ENCODE data around the gene HDAC6. TPM values are rescaled to one million over a fixed set of nuclear protein-coding genes. Genes with fewer than 3 reads are reported as not detected.
"Not testable (repeated sequence)": the region's sequence is repeated elsewhere in the genome, so short reads cannot be mapped to it uniquely, and the experiment has no call there.

HDAC6 gene
- total and polyA plus RNA-seq, 7 donors: 21.8 to 47.1 (median 31.8) TPM

DNA sequence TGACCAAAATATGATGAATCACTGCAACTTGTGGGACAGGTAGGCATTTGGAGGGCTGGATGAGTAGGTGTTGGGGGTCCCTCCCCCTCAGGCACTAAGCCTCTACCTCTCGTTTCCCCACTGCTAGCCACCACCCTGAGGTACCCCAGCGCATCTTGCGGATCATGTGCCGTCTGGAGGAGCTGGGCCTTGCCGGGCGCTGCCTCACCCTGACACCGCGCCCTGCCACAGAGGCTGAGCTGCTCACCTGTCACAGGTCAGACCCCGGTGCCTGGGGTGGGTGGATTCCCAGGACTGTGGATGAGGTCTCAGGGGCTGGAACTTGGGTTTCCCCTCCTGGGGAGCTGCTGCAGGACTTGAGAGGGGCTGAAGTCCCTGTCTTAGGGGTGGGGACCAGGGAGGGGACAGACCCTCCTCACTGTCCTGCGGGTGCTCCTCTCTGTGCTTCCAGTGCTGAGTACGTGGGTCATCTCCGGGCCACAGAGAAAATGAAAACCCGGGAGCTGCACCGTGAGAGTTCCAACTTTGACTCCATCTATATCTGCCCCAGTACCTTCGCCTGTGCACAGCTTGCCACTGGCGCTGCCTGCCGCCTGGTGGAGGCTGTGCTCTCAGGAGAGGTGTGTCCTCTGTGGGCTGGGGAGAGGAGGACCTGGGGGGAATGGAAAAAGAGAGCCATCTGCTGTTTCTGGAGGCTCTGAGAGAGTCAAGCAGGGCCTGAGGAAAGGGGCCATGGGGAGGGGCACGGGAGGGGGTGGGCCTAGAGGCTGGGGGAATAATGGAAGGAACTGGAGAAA is 14.3 kb downstream of the HDAC6 start:
- H3K4me1 ChIP-seq: no peaks in the 10 kb centered on the region
- peaks cover 0 to 58% of the 10 kb centered on the region in 2 donors for H3K36me3 ChIP-seq (ENCODE audit: insufficient read depth in 1 of 2, low read depth in 1 of 2)
- TF ChIP-seq, protein P1, sequence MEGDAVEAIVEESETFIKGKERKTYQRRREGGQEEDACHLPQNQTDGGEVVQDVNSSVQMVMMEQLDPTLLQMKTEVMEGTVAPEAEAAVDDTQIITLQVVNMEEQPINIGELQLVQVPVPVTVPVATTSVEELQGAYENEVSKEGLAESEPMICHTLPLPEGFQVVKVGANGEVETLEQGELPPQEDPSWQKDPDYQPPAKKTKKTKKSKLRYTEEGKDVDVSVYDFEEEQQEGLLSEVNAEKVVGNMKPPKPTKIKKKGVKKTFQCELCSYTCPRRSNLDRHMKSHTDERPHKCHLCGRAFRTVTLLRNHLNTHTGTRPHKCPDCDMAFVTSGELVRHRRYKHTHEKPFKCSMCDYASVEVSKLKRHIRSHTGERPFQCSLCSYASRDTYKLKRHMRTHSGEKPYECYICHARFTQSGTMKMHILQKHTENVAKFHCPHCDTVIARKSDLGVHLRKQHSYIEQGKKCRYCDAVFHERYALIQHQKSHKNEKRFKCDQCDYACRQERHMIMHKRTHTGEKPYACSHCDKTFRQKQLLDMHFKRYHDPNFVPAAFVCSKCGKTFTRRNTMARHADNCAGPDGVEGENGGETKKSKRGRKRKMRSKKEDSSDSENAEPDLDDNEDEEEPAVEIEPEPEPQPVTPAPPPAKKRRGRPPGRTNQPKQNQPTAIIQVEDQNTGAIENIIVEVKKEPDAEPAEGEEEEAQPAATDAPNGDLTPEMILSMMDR (IDR thresholded peaks at IDR 0.05): no peak
- intact Hi-C loops (cut with DNase I): no loop called here
- no peaks in the 10 kb centered on the region for H3K9me3 ChIP-seq
- no peak overlapping the region for H3K4me3 ChIP-seq
- DNase-seq: no peak
- peaks cover 0 to 3% (median 0%) of the 10 kb centered on the region in 3 donors for H3K27me3 ChIP-seq (ENCODE audit: insufficient read depth in 3 of 3, low read length in 2 of 3)
- WGBS, 3 donors: 91 to 96% (median 93%) methylated on average over 17 to 18 of the region's 18 CpGs
- no peak for ATAC-seq
- no peak overlapping the region for H3K27ac ChIP-seq

DNA sequence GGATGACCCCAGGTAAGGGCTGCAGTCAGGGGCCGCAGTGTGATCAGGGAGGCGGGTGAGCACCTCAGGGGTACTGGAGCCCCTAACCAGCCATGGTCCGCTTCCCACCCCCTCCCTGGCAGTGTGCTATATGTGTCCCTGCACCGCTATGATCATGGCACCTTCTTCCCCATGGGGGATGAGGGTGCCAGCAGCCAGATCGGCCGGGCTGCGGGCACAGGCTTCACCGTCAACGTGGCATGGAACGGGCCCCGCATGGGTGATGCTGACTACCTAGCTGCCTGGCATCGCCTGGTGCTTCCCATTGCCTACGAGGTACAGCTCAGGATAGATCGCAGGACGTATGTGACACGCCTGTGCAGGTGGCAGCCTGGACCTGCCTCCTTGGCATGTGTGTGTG is 16.2 kb downstream of the HDAC6 start:
- DNase-seq: no peak
- WGBS, 3 donors: 91 to 98% (median 93%) methylated on average over 13 to 16 of the region's 16 CpGs
- Histone ChIP-seq H3K4me1 (no peaks in the 10 kb centered on the region), H3K4me3 (no peak overlapping the region), H3K27me3 (ENCODE audit: insufficient read depth in 3 of 3, low read length in 2 of 3) (no peaks in the 10 kb centered on the region), H3K36me3 (ENCODE audit: insufficient read depth in 1 of 2, low read depth in 1 of 2) (peaks cover 0 to 63% of the 10 kb centered on the region in 2 donors), H3K27ac (no peak overlapping the region), H3K9me3 (no peaks in the 10 kb centered on the region)
- TF ChIP-seq, protein P1 (IDR thresholded peaks at IDR 0.05): no peak
- intact Hi-C loops (cut with DNase I): no loop called here
- ATAC-seq: no peak

DNA sequence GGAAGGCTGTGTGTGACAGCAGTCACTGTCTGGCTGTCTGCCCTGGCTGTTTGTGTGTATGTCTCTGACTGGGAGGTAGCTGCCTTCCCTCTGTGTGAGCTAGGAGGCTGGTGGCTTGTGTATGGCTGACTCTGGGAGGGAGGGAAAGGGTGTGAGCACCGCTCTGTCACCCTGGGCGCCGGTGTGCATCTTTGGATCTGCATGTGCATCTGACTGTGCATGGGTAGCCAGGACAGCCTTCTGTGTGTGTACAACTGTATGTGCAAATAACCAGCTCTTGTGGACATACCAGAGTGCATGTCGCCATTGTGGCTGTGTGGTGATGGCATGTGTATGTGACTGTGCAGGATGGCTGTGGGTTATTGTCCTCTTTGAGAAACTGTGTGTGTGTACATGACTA is 17.0 kb downstream of the HDAC6 start:
- intact Hi-C loops (cut with DNase I): no loop called here
- peaks cover 0 to 68% of the 10 kb centered on the region in 2 donors for H3K36me3 ChIP-seq (ENCODE audit: insufficient read depth in 1 of 2, low read depth in 1 of 2)
- 69 to 96% (median 85%) methylated on average over 4 of the region's 4 CpGs for WGBS, 3 donors
- no peaks in the 10 kb centered on the region for H3K27me3 ChIP-seq (ENCODE audit: insufficient read depth in 3 of 3, low read length in 2 of 3)
- H3K27ac ChIP-seq: no peak overlapping the region
- no peaks in the 10 kb centered on the region for H3K4me1 ChIP-seq
- no peak overlapping the region for H3K4me3 ChIP-seq
- DNase-seq (no peak), ATAC-seq (no peak)
- no peaks in the 10 kb centered on the region for H3K9me3 ChIP-seq
- TF ChIP-seq, protein P1 (IDR thresholded peaks at IDR 0.05): no peak

DNA sequence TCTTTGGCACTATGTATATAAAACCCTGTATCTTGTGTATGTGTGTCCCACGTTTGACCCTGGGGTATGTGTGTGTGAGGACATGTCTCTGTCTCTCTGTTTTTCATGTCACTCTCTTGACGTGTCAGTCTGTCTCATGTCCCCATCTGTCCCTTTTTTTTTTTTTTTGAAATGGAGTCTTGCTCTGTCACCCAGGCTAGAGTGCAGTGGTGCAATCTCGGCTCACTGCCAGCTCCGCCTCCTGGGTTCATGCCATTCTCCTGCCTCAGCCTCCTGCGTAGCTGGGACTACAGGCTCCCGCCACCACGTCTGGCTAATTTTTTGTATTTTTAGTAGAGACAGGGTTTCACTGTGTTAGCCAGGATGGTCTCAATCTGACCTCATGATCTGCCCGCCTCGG is 17.5 kb downstream of the HDAC6 start:
- intact Hi-C loops (cut with DNase I); H3K4me1 ChIP-seq; DNase-seq; H3K4me3 ChIP-seq; H3K27me3 ChIP-seq (ENCODE audit: insufficient read depth in 3 of 3, low read length in 2 of 3); H3K27ac ChIP-seq; H3K9me3 ChIP-seq; ATAC-seq: not testable (repeated sequence)
- peaks cover 0 to 72% of the 10 kb centered on the region in 2 donors for H3K36me3 ChIP-seq (ENCODE audit: insufficient read depth in 1 of 2, low read depth in 1 of 2)
- 71 to 76% (median 75%) methylated on average over 9 of the region's 9 CpGs for WGBS, 3 donors

DNA sequence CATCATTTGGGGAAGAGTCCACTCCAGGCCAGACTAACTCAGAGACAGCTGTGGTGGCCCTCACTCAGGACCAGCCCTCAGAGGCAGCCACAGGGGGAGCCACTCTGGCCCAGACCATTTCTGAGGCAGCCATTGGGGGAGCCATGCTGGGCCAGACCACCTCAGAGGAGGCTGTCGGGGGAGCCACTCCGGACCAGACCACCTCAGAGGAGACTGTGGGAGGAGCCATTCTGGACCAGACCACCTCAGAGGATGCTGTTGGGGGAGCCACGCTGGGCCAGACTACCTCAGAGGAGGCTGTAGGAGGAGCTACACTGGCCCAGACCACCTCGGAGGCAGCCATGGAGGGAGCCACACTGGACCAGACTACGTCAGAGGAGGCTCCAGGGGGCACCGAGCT is 21.2 kb downstream of the HDAC6 start:
- no peak overlapping the region for H3K27ac ChIP-seq
- H3K9me3 ChIP-seq: no peaks in the 10 kb centered on the region
- intact Hi-C loops (cut with DNase I): no loop called here
- no peak for ATAC-seq
- peaks cover 0 to 53% of the 10 kb centered on the region in 2 donors for H3K36me3 ChIP-seq (ENCODE audit: insufficient read depth in 1 of 2, low read depth in 1 of 2)
- H3K4me3 ChIP-seq: no peak overlapping the region
- DNase-seq: no peak
- 67 to 88% (median 69%) methylated on average over 4 to 6 of the region's 6 CpGs for WGBS, 3 donors
- no peaks in the 10 kb centered on the region for H3K4me1 ChIP-seq
- TF ChIP-seq, protein P1 (IDR thresholded peaks at IDR 0.05): no peak
- no peaks in the 10 kb centered on the region for H3K27me3 ChIP-seq (ENCODE audit: insufficient read depth in 3 of 3, low read length in 2 of 3)
